NCI-H1092 (cell line): Measurements from ENCODE around the gene HTR3D.
"Not testable (repeated sequence)": the region's sequence is repeated elsewhere in the genome, so short reads cannot be mapped to it uniquely, and the experiment has no call there.

Experiments
- DNase-seq: peaks from one replicate; lab custom pipeline; 2025; lab: John Stamatoyannopoulos, UW

HTR3D gene

GRCh38 chr3:184068344-184068743 lies 36.8 kb downstream of the HTR3D start:
- DNase-seq, result no peak

GRCh38 chr3:184071142-184071541 lies 39.6 kb downstream of the HTR3D start:
- DNase-seq, result not testable (repeated sequence)

GRCh38 chr3:184073621-184074020 lies 42.1 kb downstream of the HTR3D start:
- DNase-seq, result no peak

GRCh38 chr3:184075901-184076300 lies 44.4 kb downstream of the HTR3D start:
- no peak for DNase-seq

GRCh38 chr3:184077881-184078280 lies 46.3 kb downstream of the HTR3D start:
- no peak for DNase-seq

- DNase-seq, result no peak
Observed at GRCh38 chr3:184078851-184079250, 47.3 kb downstream of the HTR3D start.

- no peak for DNase-seq
Observed at GRCh38 chr3:184081116-184081830, 49.7 kb downstream of the HTR3D start.

GRCh38 chr3:184082034-184082433 lies 50.5 kb downstream of the HTR3D start:
- no peak for DNase-seq

- DNase-seq, result no peak
Observed at GRCh38 chr3:184082465-184082864, 50.9 kb downstream of the HTR3D start.

- DNase-seq, result no peak
Observed at GRCh38 chr3:184085389-184085852, 53.9 kb downstream of the HTR3D start.
